CD4-positive, CD25-positive, alpha-beta regulatory T cell (primary cell): ENCODE measurements around the gene RAB34. TPM values are rescaled to one million over a fixed set of nuclear protein-coding genes. Genes with fewer than 3 reads are reported as not detected.

Experiments used
- ATAC-seq, 2 donors: fragments of 150-1000 bp; cut with Tn5 transposase; one replicate each; pipeline ENCODE4 v1.10.0; 2021; ENCODE audit warnings: low read depth in 2 of 2, moderate number of reproducible peaks in 2 of 2, moderate library complexity in 1 of 2
- DNase-seq, 3 donors: peaks; one replicate each; pipeline versions ENCODE4 v3.0.0 to v3.0.0-alpha.2; 2012 to 2022; ENCODE audit warnings: mixed read lengths in 1 of 3
- H3K27ac ChIP-seq: one replicate; pipeline ENCODE4 v1.7.0; 2013; ENCODE audit warnings: mild to moderate bottlenecking, low read length; ENCODE audit not compliant: insufficient read depth, poor library complexity, severe bottlenecking
- H3K27me3 ChIP-seq: one replicate; pipeline ENCODE4 v1.7.0; 2013; ENCODE audit warnings: low read length; ENCODE audit not compliant: control insufficient read depth, insufficient read depth
- H3K36me3 ChIP-seq: one replicate; pipeline ENCODE4 v1.7.0; 2013; ENCODE audit warnings: mild to moderate bottlenecking, low read length, moderate library complexity; ENCODE audit not compliant: control insufficient read depth, insufficient read depth
- H3K4me1 ChIP-seq: 2 replicates; pipeline ENCODE4 v1.7.0; 2013; ENCODE audit warnings: mild to moderate bottlenecking, low read length; ENCODE audit not compliant: insufficient read depth, control insufficient read depth, poor library complexity, severe bottlenecking
- H3K4me3 ChIP-seq: one replicate; pipeline ENCODE4 v1.7.0; 2013; ENCODE audit warnings: low read depth, mild to moderate bottlenecking, low read length, moderate library complexity
- H3K9me3 ChIP-seq, 2 experiments: 1 replicate in 1 of 2; 2 replicates in 1 of 2; pipeline ENCODE4 v1.7.0; 2013; ENCODE audit warnings: low read length in 2 of 2, mild to moderate bottlenecking in 1 of 2, moderate library complexity in 1 of 2; ENCODE audit not compliant: control insufficient read depth in 2 of 2
- H3K27ac Mint-ChIP-seq, 3 donors: one replicate each; pipeline ENCODE4 v1.8.0; 2020 to 2022; ENCODE audit warnings: mild to moderate bottlenecking in 3 of 3, mixed read lengths in 3 of 3, moderate library complexity in 2 of 3
- H3K27me3 Mint-ChIP-seq: one replicate; pipeline ENCODE4 v1.8.0; 2022; ENCODE audit warnings: mild to moderate bottlenecking, mixed read lengths
- H3K36me3 Mint-ChIP-seq: one replicate; pipeline ENCODE4 v1.8.0; 2020; ENCODE audit warnings: mixed read lengths
- H3K4me1 Mint-ChIP-seq, 4 donors: one replicate each; pipeline ENCODE4 v1.8.0; 2020 to 2022; ENCODE audit warnings: mixed read lengths in 4 of 4, mild to moderate bottlenecking in 1 of 4
- H3K4me3 Mint-ChIP-seq, 4 donors: one replicate each; pipeline ENCODE4 v1.8.0; 2020 to 2022; ENCODE audit warnings: mild to moderate bottlenecking in 4 of 4, mixed read lengths in 4 of 4, moderate library complexity in 3 of 4
- H3K9me3 Mint-ChIP-seq, 7 donors: one replicate each; pipeline ENCODE4 v1.8.0; 2020 to 2022; ENCODE audit warnings: mixed read lengths in 7 of 7, mild to moderate bottlenecking in 3 of 7, moderate library complexity in 2 of 7
- polyA plus RNA-seq, 4 donors: library from polyadenylated mRNA; unstranded; fragments of 300-500 nt; fragmentation: Illumina TruSeq; gene quantifications; one replicate each; pipeline ENCODE4 v1.2.3, GENCODE V29; 2021
- total RNA-seq: library from RNA; stranded (reverse); gene quantifications from one replicate; pipeline ENCODE4 v1.2.3, GENCODE V29; 2022

Gene RAB34
- total and polyA plus RNA-seq, 5 donors from 2014 or later: 4.0 to 11.5 (median 6.7) TPM

DNA sequence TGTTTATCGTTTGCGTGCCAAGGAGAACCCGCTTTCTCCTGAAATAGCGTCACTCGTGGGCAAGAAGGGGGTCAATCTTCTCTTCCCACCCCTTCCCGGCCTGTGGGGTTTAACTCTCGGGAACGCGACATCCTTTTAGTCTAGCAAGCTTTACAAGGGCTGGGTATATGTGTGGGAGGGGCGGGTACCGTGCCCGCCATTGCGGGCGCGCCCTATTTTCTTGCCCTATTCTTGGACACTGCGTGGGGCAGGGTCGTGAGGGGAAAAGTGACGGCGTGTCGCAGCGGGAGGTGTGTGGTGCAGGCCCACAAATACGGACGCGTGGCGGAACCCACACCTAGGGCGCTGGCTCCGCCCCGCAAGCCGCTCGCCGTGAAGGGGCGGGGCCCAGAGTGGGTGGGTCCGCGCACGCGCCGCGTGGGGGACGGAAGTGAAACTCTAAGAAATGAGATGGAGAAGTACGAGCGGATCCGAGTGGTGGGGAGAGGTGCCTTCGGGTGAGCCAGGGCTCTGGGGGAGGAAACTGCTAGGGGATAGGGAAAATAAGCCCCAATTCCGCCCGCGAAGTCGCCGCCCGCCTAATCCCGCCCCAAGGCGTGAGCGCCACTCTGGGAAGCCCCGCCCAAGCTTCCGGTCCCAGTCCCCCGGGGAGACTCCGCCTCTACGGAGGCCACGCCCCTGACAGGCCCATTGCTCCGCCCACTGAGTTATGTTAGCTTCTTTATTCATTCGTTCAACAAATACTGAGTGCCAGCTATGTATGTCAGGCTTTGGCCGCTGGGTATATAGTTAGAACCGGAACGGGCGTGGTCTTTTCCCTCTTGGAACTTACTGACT lies 10.9 kb upstream of the RAB34 start, which contains the start of gene NEK8:
Gene NEK8 (plus strand): TSS at position 425 of the 837 bp plus-strand sequence. CDS start 26 bp downstream, at position 451.
- peak within 1 kb of the TSS; percentile 93 to 100 (median 97) for H3K4me3 Mint-ChIP-seq
- H3K4me1 Mint-ChIP-seq: peaks cover 10 to 49% (median 30%) of the 10 kb centered on the region in 4 donors
- peaks cover 14% of the 10 kb centered on the region for H3K36me3 Mint-ChIP-seq
- ATAC-seq: peak; percentile 61 to 67
- peak within 1 kb of the TSS; percentile 98 to 100 (median 98) for H3K27ac Mint-ChIP-seq
- Histone ChIP-seq H3K27ac (peak within 1 kb of the TSS; percentile 100), H3K27me3 (no peaks in the 10 kb centered on the region), H3K4me1 (peaks cover 32% of the 10 kb centered on the region), H3K9me3 (no peaks in the 10 kb centered on the region), H3K36me3 (peaks cover 15% of the 10 kb centered on the region), H3K4me3 (peak within 1 kb of the TSS; percentile 84)
- H3K9me3 Mint-ChIP-seq: no peaks in the 10 kb centered on the region
- peaks cover 4% of the 10 kb centered on the region for H3K27me3 Mint-ChIP-seq
- DNase-seq: peak; percentile 92 to 98 (median 95)

DNA sequence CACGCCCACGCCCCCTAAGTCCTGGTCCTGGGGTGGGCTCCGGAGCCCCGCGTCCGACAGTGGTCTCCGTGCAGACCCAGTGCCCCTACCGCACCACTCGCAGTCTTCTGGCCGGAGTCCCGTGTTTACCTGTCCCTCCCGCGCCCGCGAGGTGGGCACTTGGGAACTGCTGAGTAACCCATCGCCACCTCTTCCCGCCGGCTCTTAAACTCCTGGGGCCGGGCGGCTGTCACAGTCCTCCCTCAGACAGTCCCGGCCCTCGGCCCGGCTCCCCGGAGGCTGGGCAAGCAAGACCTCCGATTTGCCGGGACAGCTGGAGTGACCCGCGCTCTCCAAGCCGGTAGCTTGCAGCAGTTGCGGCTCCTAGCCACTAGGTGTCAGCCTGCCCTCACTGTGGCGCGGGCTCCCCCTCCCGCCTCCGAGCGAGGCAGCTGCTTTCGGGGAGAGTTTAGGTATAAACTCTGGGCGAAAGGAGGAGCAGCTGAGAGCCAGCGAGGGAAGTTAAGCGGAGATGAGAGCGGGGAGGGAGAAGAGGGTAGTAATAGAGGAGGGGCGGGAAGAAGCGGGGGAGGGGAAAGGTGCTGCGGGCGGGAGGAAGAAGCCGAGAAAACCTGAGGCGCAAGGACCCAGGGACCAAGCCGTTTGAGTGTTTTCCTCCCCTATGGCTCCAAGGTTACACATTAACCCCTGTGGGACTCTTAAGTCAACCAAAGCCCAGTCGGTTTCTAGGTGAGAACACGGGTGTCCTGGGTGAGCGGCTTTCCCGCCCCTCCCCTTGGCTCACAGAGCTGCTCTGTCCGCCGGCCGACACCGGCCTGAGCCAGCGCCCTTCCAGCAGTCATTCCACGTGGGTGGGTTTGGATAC lies 9.2 kb upstream of the RAB34 start:
- Mint-ChIP-seq H3K27ac (peak overlapping the region; percentile 82 to 100 (median 98)), H3K4me3 (peak overlapping the region; percentile 93 to 100 (median 97)), H3K36me3 (peaks cover 27% of the 10 kb centered on the region), H3K9me3 (no peaks in the 10 kb centered on the region), H3K27me3 (peaks cover 4% of the 10 kb centered on the region), H3K4me1 (peaks cover 10 to 62% (median 35%) of the 10 kb centered on the region in 4 donors)
- no peaks in the 10 kb centered on the region for H3K27me3 ChIP-seq
- peaks cover 30% of the 10 kb centered on the region for H3K36me3 ChIP-seq
- peak overlapping the region; percentile 84 for H3K4me3 ChIP-seq
- peaks cover 45% of the 10 kb centered on the region for H3K4me1 ChIP-seq
- ATAC-seq: peak; percentile 52 to 53
- peak overlapping the region; percentile 100 for H3K27ac ChIP-seq
- peak; percentile 83 to 91 (median 89) for DNase-seq
- H3K9me3 ChIP-seq: no peaks in the 10 kb centered on the region

DNA sequence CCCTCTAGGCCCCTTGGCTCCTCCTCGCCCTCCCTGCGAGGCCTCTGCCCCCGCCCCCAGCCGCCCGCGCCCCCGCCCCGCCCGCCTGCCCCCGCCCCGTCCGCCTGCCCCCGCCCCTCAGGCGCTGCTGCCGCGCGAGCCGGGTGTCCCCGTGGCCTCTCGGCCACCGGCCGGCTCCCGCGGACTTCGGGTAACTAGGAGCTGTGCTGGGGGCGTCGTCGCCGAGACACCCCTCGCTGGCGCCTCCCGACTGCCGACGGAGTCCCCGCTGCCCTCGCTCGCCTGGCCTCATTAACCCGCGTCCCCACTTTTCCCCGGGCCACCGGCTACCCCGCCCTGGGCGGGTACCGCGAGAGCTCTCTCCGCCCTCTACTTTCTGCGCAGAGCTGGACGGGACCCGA lies 8.6 kb upstream of the RAB34 start, which contains the start of gene TLCD1:
Gene TLCD1 (minus strand): TSS at position 8 of the 401 bp plus-strand sequence. CDS start 136 bp downstream, outside the sequence.
- H3K36me3 ChIP-seq: peaks cover 34% of the 10 kb centered on the region
- no peaks in the 10 kb centered on the region for H3K9me3 ChIP-seq
- Mint-ChIP-seq H3K36me3 (peaks cover 31% of the 10 kb centered on the region), H3K27me3 (peaks cover 4% of the 10 kb centered on the region), H3K9me3 (no peaks in the 10 kb centered on the region), H3K4me3 (peak within 1 kb of the TSS; percentile 96 to 100 (median 98)), H3K4me1 (peaks cover 10 to 68% (median 37%) of the 10 kb centered on the region in 4 donors), H3K27ac (peak within 1 kb of the TSS; percentile 82 to 100 (median 98))
- peak within 1 kb of the TSS; percentile 100 for H3K27ac ChIP-seq
- no peaks in the 10 kb centered on the region for H3K27me3 ChIP-seq
- ATAC-seq (peak; percentile 42 to 46), DNase-seq (peak; percentile 63 to 83 (median 65))
- peaks cover 51% of the 10 kb centered on the region for H3K4me1 ChIP-seq
- peak within 1 kb of the TSS; percentile 84 for H3K4me3 ChIP-seq

DNA sequence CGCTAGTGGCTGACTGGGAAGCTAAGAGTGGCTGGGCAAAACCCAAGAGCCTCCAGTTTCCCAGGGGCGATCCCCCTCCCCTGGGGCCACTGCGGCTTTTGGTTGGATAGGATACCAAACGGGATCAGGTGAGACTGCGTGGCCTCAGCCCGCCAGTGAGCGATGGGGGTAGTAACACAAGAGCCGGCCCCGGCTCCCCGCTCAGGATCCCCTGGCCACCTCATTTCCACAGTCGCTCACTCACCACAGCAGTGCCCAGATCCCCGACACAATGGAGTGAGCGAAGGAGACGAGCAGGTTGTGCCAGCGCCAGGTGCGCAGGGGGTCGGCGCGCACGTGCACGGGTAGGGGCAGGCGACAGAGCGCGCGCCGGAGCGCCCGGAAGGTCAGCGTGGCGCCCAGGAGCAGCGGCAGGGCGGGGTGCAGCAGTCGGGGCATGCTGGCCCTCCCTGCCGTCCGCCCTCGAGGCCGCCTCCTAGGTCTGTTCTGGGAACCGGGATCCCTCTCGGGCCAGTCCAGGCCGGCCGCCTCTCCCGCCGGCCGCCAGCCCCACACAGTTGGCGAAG lies 8.1 kb upstream of the RAB34 start:
- Histone ChIP-seq H3K9me3 (no peaks in the 10 kb centered on the region), H3K27ac (peak overlapping the region; percentile 45), H3K4me3 (peak overlapping the region; percentile 7), H3K4me1 (peaks cover 56% of the 10 kb centered on the region), H3K27me3 (no peaks in the 10 kb centered on the region), H3K36me3 (peaks cover 34% of the 10 kb centered on the region)
- Mint-ChIP-seq H3K27me3 (peaks cover 4% of the 10 kb centered on the region), H3K9me3 (no peaks in the 10 kb centered on the region), H3K4me1 (peaks cover 10 to 73% (median 38%) of the 10 kb centered on the region in 4 donors), H3K36me3 (peaks cover 34% of the 10 kb centered on the region), H3K27ac (peak overlapping the region; percentile 76 to 83 (median 80)), H3K4me3 (peak overlapping the region; percentile 82 to 99 (median 92))
- ATAC-seq: peak in 1 of 2 donors; percentile 0
- peak in 2 of 3 donors; percentile 35 to 65 for DNase-seq

DNA sequence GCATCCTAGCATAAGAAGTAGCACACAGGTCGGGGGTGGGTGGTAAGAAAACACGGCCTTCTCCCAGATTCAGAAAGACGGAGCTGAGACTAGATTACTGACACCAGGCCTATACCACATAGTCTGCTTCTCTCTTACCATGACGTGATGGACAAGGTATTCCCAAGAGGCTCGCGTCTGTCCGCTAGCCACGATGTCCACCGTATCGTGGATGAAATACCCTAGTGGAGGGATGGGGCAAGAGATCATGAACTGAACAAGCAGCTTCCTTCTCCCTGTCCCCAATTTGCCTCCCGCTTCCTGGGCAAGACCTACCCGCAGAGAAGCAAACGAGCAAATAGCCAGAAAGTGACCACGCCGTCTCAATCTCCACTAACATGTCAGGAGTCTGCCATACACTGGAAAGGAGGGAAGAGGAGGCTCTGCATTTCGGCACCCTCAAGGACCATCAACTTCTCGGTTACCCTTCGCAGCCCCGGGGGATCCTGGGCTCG lies 7.5 kb upstream of the RAB34 start:
- Histone ChIP-seq H3K36me3 (peaks cover 34% of the 10 kb centered on the region), H3K27me3 (no peaks in the 10 kb centered on the region), H3K4me1 (peaks cover 61% of the 10 kb centered on the region), H3K4me3 (no peak overlapping the region), H3K9me3 (no peaks in the 10 kb centered on the region), H3K27ac (peak overlapping the region; percentile 45)
- DNase-seq: peak in 1 of 3 donors; percentile 32
- H3K9me3 Mint-ChIP-seq: no peaks in the 10 kb centered on the region
- H3K27me3 Mint-ChIP-seq: peaks cover 4% of the 10 kb centered on the region
- H3K36me3 Mint-ChIP-seq: peaks cover 39% of the 10 kb centered on the region
- H3K4me1 Mint-ChIP-seq: peaks cover 10 to 79% (median 40%) of the 10 kb centered on the region in 4 donors
- H3K27ac Mint-ChIP-seq: peak overlapping the region; percentile 76 to 83 (median 80)
- ATAC-seq: no peak
- peak overlapping the region; percentile 82 to 99 (median 92) for H3K4me3 Mint-ChIP-seq

DNA sequence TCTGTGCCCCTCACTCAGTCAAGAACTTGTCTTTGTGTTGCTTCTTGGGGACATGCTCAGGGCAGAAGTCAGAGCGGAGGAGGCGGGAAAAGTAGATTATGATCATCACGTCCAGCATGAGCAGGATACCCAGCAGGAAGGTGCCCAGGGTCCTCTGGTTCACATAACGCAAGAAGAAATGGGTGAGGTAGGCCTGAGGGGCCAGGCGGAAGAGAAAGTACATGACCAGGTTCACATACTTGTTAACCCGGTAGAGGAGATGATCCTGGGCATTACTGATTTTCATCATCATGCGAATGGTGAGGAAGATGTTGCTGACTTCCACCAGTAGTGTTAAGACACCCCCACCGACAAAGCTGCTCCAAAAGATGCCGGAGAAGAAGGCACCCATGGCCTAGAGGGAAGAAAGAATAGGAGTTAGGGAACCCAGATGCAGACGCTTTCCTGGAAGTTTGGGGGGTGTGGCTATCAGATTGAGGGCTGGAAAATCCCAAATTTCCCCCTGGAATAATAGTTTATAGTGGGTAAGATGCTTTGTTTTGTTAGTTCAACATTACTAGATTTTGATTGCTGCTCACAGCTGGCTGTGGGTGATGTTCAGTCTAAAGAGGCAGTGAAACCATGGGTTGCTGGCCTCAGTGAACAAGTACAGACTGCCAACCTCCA lies 7.0 kb upstream of the RAB34 start:
- Mint-ChIP-seq H3K27me3 (peaks cover 8% of the 10 kb centered on the region), H3K36me3 (peaks cover 44% of the 10 kb centered on the region), H3K9me3 (no peaks in the 10 kb centered on the region), H3K27ac (peak overlapping the region; percentile 48 to 76 (median 75)), H3K4me1 (peaks cover 10 to 81% (median 40%) of the 10 kb centered on the region in 4 donors), H3K4me3 (peak overlapping the region; percentile 82 to 99 (median 92))
- H3K4me1 ChIP-seq: peaks cover 61% of the 10 kb centered on the region
- no peaks in the 10 kb centered on the region for H3K27me3 ChIP-seq
- ATAC-seq (no peak), DNase-seq (no peak)
- no peaks in the 10 kb centered on the region for H3K9me3 ChIP-seq
- peaks cover 34% of the 10 kb centered on the region for H3K36me3 ChIP-seq
- H3K27ac ChIP-seq: peak overlapping the region; percentile 45
- H3K4me3 ChIP-seq: no peak overlapping the region
